HFFc6 (cell line): ENCODE data around the gene TBC1D2. TPM values are rescaled to one million over a fixed set of nuclear protein-coding genes. Genes with fewer than 3 reads are reported as not detected.

Experiments
- DNase-seq: peaks from one replicate; pipeline ENCODE4 v3.0.0-alpha.2; 2018
- H3K27ac Mint-ChIP-seq: 2 replicates; pipeline ENCODE4 v1.8.0; 2020; ENCODE audit warnings: mild to moderate bottlenecking, mixed read lengths
- H3K27me3 Mint-ChIP-seq: 2 replicates; pipeline ENCODE4 v1.8.0; 2021; ENCODE audit warnings: mild to moderate bottlenecking, moderate library complexity, mixed read lengths; ENCODE audit not compliant: insufficient read depth
- H3K36me3 Mint-ChIP-seq: 2 replicates; pipeline ENCODE4 v1.8.0; 2021; ENCODE audit warnings: low read depth, mixed read lengths
- H3K4me1 Mint-ChIP-seq: 2 replicates; pipeline ENCODE4 v1.8.0; 2020; ENCODE audit warnings: low read depth, mixed read lengths
- H3K4me3 Mint-ChIP-seq: 2 replicates; pipeline ENCODE4 v1.8.0; 2020; ENCODE audit warnings: mild to moderate bottlenecking, moderate library complexity, mixed read lengths
- H3K9me3 Mint-ChIP-seq: 2 replicates; pipeline ENCODE4 v1.8.0; 2020; ENCODE audit warnings: mild to moderate bottlenecking, mixed read lengths
- total RNA-seq, 6 experiments: library from RNA; stranded (reverse); fragmentation: NEBNext Ultra II Directional; extraction: Animal tissue kit (Norgen Biotek cat#: 25700); gene quantifications; 2 replicates in 1 of 6; 3 replicates in 5 of 6; pipeline ENCODE4 v1.2.3, GENCODE V29; 2021
- TF ChIP-seq, protein P1 (sequence below): fragments of 200-600 bp; sonication (generic); IDR thresholded peaks from 2 replicates; pipeline ENCODE4 v1.5.0; 2021; ENCODE audit warnings: antibody characterized with exemption, mild to moderate bottlenecking

The TBC1D2 gene
- total RNA-seq, 6 experiments from 2014 or later = 31.9 to 39.4 (median 36.5) TPM

GRCh38 chr9:98236901-98237487 lies 18.5 kb downstream of the TBC1D2 start:
- Mint-ChIP-seq H3K27me3 (no peaks in the 10 kb centered on the region), H3K27ac (no peak overlapping the region), H3K4me1 (peaks cover 27% of the 10 kb centered on the region), H3K9me3 (no peaks in the 10 kb centered on the region), H3K4me3 (no peak overlapping the region), H3K36me3 (peaks cover 45% of the 10 kb centered on the region)
- no peak for DNase-seq
- TF ChIP-seq, protein P1, sequence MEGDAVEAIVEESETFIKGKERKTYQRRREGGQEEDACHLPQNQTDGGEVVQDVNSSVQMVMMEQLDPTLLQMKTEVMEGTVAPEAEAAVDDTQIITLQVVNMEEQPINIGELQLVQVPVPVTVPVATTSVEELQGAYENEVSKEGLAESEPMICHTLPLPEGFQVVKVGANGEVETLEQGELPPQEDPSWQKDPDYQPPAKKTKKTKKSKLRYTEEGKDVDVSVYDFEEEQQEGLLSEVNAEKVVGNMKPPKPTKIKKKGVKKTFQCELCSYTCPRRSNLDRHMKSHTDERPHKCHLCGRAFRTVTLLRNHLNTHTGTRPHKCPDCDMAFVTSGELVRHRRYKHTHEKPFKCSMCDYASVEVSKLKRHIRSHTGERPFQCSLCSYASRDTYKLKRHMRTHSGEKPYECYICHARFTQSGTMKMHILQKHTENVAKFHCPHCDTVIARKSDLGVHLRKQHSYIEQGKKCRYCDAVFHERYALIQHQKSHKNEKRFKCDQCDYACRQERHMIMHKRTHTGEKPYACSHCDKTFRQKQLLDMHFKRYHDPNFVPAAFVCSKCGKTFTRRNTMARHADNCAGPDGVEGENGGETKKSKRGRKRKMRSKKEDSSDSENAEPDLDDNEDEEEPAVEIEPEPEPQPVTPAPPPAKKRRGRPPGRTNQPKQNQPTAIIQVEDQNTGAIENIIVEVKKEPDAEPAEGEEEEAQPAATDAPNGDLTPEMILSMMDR = no peak

GRCh38 chr9:98235126-98235525 lies 20.3 kb downstream of the TBC1D2 start:
- Mint-ChIP-seq H3K4me1 (peaks cover 44% of the 10 kb centered on the region), H3K4me3 (no peak overlapping the region), H3K27ac (no peak overlapping the region), H3K9me3 (no peaks in the 10 kb centered on the region), H3K36me3 (peaks cover 40% of the 10 kb centered on the region), H3K27me3 (peaks cover 2% of the 10 kb centered on the region)
- no peak for DNase-seq
- TF ChIP-seq, protein P1 = no peak

GRCh38 chr9:98234245-98234825 lies 21.1 kb downstream of the TBC1D2 start:
- Mint-ChIP-seq H3K4me3 (no peak overlapping the region), H3K27ac (peak overlapping the region; percentile 57; the same call in 1 of the 2 replicates), H3K9me3 (no peaks in the 10 kb centered on the region), H3K27me3 (peaks cover 2% of the 10 kb centered on the region), H3K36me3 (peaks cover 42% of the 10 kb centered on the region), H3K4me1 (peaks cover 52% of the 10 kb centered on the region)
- TF ChIP-seq, protein P1 = no peak
- DNase-seq = no peak

DNA sequence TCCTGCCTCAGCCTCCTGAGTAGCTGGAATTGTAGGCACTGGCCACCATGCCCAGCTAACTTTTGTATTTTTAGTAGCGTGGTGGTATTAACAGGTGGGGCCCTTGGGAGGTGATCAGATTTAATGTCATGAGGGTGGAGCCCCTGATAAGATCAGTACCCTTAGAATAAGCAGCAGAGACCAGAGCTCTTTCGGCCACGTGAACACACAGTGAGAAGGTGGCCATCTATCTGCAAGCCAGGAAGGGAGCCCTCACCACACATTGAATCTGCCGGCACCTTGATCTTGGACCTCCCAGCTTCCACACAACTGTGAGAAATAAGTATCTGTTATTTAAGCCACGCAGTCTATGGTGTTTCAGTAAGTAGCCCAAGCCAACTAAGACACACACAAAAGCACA lies 22.5 kb downstream of the TBC1D2 start:
- no peak overlapping the region for H3K4me3 Mint-ChIP-seq
- DNase-seq = no peak
- TF ChIP-seq, protein P1 = no peak
- peak overlapping the region; percentile 54 for H3K27ac Mint-ChIP-seq
- H3K4me1 Mint-ChIP-seq = peaks cover 54% of the 10 kb centered on the region
- no peaks in the 10 kb centered on the region for H3K9me3 Mint-ChIP-seq
- H3K36me3 Mint-ChIP-seq = peaks cover 52% of the 10 kb centered on the region
- peaks cover 2% of the 10 kb centered on the region for H3K27me3 Mint-ChIP-seq

DNA sequence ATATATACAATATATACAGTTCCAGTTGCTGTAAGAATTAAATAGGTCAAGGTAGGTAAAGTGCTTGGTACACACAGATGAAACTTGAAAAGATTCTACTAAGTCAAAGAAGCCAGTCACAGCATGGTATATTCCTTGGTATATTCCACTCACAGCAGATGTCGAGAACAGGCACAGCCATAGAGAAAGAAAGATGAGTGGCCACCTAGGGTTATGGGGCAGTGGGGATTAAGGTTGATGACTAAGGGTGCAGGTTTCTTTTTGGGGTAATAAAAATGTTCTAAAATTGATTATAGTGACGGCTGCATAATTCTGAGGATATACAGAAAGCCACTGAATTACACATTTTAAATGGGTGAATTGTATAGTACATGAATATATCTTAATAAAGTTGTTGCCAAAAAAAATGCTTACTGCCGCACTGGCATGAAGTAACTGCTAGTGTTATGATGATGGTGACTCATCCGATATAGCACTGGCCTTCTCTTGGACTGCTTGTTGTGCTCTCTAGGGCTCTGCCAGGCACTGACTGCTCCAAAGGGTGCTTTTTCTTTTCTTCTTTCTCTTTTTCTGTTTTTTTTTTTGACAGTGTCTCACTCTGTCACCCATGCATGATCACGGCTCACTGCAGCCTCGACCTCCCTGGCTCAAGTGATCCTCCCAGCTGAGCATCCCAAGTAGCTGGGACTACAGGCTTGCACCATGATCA lies 23.5 kb downstream of the TBC1D2 start:
- TF ChIP-seq, protein P1 = no peak
- no peak overlapping the region; the same call in 1 of the 2 replicates for H3K4me3 Mint-ChIP-seq

More for the DNA sequence above, 23.5 kb downstream of the TBC1D2 start:
- Mint-ChIP-seq H3K9me3 (no peaks in the 10 kb centered on the region), H3K36me3 (peaks cover 55% of the 10 kb centered on the region), H3K4me1 (peaks cover 58% of the 10 kb centered on the region), H3K27ac (peak overlapping the region; percentile 65), H3K27me3 (peaks cover 2% of the 10 kb centered on the region)
- peak; percentile 79 for DNase-seq
